KMS-11 (cell line): ENCODE measurements around the gene BRD3.

Experiments
- H2AFZ ChIP-seq: fragments of 200-600 bp; sonication (generic); 2 replicates; pipeline ENCODE4 v1.6.1; 2016; ENCODE audit warnings: antibody characterized with exemption, mixed run types, low read depth
- H3K27ac ChIP-seq: fragments of 200-600 bp; sonication (generic); 2 replicates; pipeline ENCODE4 v1.6.1; 2016; ENCODE audit warnings: mild to moderate bottlenecking, mixed run types
- H3K27me3 ChIP-seq: fragments of 200-600 bp; sonication (generic); 2 replicates; pipeline ENCODE4 v1.6.1; 2017; ENCODE audit warnings: mild to moderate bottlenecking, low read depth, mixed run types, moderate library complexity; ENCODE audit not compliant: insufficient read depth
- H3K36me3 ChIP-seq: fragments of 200-600 bp; sonication (generic); 2 replicates; pipeline ENCODE4 v1.6.1; 2017; ENCODE audit warnings: mild to moderate bottlenecking, mixed run types; ENCODE audit not compliant: insufficient read depth
- H3K4me1 ChIP-seq: fragments of 200-600 bp; sonication (generic); 2 replicates; pipeline ENCODE4 v1.6.1; 2016; ENCODE audit warnings: mild to moderate bottlenecking, low read depth, mixed run types; ENCODE audit not compliant: poor library complexity, severe bottlenecking
- H3K4me2 ChIP-seq: fragments of 200-600 bp; sonication (generic); 2 replicates; pipeline ENCODE4 v1.7.0; 2016; ENCODE audit warnings: mild to moderate bottlenecking, mixed run types
- H3K4me3 ChIP-seq: fragments of 200-600 bp; sonication (generic); IDR thresholded peaks from 2 replicates; pipeline ENCODE4 v1.6.1; 2017; ENCODE audit warnings: low read depth, low read length, mixed read lengths; ENCODE audit not compliant: insufficient read depth
- H3K79me2 ChIP-seq: fragments of 200-600 bp; sonication (generic); 2 replicates; pipeline ENCODE4 v1.6.1; 2016; ENCODE audit warnings: low read depth, mixed run types; ENCODE audit not compliant: insufficient read depth
- H3K9ac ChIP-seq: fragments of 200-600 bp; sonication (generic); 2 replicates; pipeline ENCODE4 v1.6.1; 2016; ENCODE audit warnings: mild to moderate bottlenecking, mixed run types
- H4K20me1 ChIP-seq: fragments of 200-600 bp; sonication (generic); 2 replicates; pipeline ENCODE4 v1.6.1; 2016; ENCODE audit warnings: mild to moderate bottlenecking, mixed run types; ENCODE audit not compliant: insufficient read depth
- TF ChIP-seq, protein P1 (sequence below): fragments of 200-600 bp; sonication (generic); conservative IDR thresholded peaks from 2 replicates; pipeline ENCODE4 v1.6.1; 2017; ENCODE audit warnings: low read depth, mild to moderate bottlenecking, antibody characterized with exemption, low read length, moderate library complexity, mixed read lengths

Gene BRD3

DNA sequence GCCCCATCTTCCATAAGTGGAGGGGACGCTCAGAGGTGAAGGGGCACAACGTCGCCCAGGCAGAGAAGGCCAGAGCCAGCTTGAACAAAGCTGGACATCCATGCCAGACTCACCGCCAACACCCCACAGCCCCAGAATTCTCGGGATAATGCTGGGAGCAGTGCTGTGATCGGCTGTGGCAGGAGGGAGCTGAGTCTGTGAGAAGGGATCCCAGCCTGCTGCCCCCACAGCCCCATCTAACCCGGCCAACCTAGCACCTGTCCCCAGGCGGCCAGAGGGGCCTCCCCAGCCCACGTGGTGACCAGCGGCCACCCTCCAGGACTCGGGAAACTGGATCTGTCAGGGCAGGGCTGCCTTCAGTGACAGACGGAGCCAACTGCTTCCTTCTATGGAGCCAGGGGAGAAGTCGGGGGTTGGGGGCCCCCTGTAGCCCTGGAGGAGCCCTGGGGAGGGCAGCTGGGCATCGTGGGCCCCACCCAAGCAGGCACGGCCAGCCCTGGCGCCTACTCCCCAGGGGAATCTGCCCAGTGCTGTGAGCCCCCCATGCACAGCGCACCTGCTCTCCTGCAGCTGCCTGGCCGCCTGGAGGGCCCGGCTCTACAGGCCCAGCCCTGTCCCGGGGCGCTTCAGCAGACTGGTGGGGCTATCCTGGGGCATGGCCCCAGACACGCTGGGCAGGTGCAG is 6.0 kb downstream of the BRD3 start:
- Histone ChIP-seq H3K9ac (no peak overlapping the region), H4K20me1 (peaks cover 3% of the 10 kb centered on the region; the same call in 1 of the 2 replicates), H3K79me2 (no peaks in the 10 kb centered on the region), H3K4me1 (peaks cover 38% of the 10 kb centered on the region), H2AFZ (no peak overlapping the region), H3K4me3 (no peak overlapping the region), H3K36me3 (no peaks in the 10 kb centered on the region), H3K4me2 (no peak overlapping the region), H3K27ac (no peak overlapping the region), H3K27me3 (no peaks in the 10 kb centered on the region; the same call in 1 of the 2 replicates)
- TF ChIP-seq, protein P1, sequence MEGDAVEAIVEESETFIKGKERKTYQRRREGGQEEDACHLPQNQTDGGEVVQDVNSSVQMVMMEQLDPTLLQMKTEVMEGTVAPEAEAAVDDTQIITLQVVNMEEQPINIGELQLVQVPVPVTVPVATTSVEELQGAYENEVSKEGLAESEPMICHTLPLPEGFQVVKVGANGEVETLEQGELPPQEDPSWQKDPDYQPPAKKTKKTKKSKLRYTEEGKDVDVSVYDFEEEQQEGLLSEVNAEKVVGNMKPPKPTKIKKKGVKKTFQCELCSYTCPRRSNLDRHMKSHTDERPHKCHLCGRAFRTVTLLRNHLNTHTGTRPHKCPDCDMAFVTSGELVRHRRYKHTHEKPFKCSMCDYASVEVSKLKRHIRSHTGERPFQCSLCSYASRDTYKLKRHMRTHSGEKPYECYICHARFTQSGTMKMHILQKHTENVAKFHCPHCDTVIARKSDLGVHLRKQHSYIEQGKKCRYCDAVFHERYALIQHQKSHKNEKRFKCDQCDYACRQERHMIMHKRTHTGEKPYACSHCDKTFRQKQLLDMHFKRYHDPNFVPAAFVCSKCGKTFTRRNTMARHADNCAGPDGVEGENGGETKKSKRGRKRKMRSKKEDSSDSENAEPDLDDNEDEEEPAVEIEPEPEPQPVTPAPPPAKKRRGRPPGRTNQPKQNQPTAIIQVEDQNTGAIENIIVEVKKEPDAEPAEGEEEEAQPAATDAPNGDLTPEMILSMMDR = no peak

DNA sequence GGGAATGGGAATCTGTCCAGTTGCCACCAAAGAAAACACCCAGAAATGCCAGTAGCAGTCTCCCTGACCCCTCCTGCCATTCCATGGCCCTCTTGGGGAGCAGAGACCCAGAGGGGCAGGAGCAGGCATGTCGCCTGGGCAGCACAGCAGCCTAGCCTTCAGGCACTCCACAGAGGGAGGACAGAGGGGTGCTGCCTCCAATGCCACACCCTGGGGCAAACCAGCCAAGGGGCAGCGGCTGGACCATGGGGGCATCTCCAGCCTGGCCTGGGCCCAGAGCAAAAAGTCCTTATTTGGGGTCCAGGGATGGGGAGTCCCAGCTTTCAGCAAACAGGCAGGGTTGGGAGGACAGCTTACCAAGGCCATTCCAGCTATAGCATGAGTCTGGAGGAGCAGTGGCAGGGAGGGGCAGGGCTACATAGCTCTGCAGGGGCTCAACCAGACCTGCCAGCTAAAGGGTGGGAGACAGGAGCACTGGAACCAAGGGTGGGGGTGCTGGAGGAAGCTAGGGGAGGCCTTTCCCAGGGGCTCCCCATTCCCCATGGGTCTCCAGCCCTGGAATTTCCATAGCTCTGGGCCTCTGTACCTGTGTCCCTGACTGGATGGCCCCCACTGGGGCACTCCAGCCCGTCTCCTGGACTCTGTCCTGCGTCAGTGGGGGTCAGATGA is 6.7 kb downstream of the BRD3 start:
- TF ChIP-seq, protein P1 = no peak
- Histone ChIP-seq H3K4me2 (peak overlapping the region; percentile 72; the same call in 1 of the 2 replicates), H3K27me3 (no peaks in the 10 kb centered on the region; the same call in 1 of the 2 replicates), H3K36me3 (no peaks in the 10 kb centered on the region), H3K4me1 (peaks cover 45% of the 10 kb centered on the region), H3K79me2 (no peaks in the 10 kb centered on the region), H3K9ac (no peak overlapping the region), H3K4me3 (no peak overlapping the region), H2AFZ (no peak overlapping the region), H3K27ac (no peak overlapping the region), H4K20me1 (peaks cover 3% of the 10 kb centered on the region; the same call in 1 of the 2 replicates)

DNA sequence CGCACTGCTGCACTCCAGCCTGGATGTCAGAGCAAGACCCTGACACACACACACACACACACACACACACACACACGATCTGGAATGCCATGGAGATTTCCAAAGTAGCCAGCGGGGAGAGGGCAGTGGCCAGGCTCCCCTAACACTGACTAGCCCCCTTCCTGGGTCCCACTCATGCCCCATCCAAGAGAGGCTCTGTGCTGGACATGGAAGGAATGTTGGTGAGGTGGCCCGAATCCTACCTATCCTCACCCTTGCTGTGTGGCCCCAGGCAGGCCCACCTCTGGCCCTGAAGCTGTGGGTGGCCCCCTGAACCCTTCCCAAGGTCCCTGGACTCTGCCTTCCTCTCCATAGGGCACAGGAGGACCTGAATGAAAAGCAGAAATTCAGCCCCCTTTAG is 7.3 kb downstream of the BRD3 start:
- H2AFZ ChIP-seq = no peak overlapping the region
- H3K27me3 ChIP-seq = no peaks in the 10 kb centered on the region; the same call in 1 of the 2 replicates
- TF ChIP-seq, protein P1 = no peak
- no peaks in the 10 kb centered on the region for H3K36me3 ChIP-seq
- H3K79me2 ChIP-seq = no peaks in the 10 kb centered on the region
- H3K4me2 ChIP-seq = peak overlapping the region; percentile 72; the same call in 1 of the 2 replicates
- peaks cover 3% of the 10 kb centered on the region; the same call in 1 of the 2 replicates for H4K20me1 ChIP-seq
- H3K9ac ChIP-seq = no peak overlapping the region
- peaks cover 51% of the 10 kb centered on the region for H3K4me1 ChIP-seq
- H3K27ac ChIP-seq = no peak overlapping the region
- no peak overlapping the region for H3K4me3 ChIP-seq

DNA sequence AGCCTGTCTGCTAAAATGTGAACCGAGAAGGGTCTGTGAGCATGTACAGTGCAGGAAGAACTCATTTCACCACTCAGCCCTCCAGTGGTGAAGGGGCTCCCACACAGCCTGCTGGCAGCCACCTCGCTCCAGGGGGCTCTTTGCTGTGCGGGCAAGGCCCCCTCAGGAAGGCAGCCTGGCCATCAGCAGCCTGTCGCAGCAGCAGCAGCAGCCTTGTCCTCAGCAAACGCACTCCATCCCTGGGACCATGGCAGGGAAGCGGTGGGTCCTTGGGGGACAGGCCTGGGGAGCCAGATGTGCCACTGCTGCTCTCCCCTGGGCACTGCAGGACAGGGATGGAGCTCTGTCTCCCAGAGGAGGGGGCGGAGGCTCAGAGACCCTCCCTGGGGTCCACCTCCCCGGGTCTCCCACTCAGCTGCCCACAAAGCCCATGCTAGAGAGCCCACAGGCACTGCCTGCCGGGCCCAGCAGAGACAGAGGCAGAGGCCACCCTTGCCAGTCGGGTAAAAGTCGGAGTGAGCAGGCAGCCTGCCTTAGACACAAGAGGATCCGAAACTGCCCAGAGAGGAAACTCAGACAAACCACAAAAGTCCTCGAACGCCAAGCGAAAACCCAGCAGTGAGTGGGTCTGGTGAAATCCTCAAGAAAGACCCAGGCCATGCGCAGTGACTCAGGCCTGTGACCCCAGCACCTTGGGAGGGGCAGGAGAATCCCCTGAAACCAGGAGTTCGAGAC is 8.0 kb downstream of the BRD3 start:
- H3K79me2 ChIP-seq = no peaks in the 10 kb centered on the region
- no peak overlapping the region for H3K4me3 ChIP-seq
- H3K36me3 ChIP-seq = no peaks in the 10 kb centered on the region
- H3K9ac ChIP-seq = no peak overlapping the region
- H3K27me3 ChIP-seq = no peaks in the 10 kb centered on the region; the same call in 1 of the 2 replicates
- no peak overlapping the region; the same call in 1 of the 2 replicates for H3K27ac ChIP-seq
- peak overlapping the region; percentile 72 for H3K4me2 ChIP-seq
- TF ChIP-seq, protein P1 = no peak
- H2AFZ ChIP-seq = no peak overlapping the region
- peaks cover 3% of the 10 kb centered on the region; the same call in 1 of the 2 replicates for H4K20me1 ChIP-seq
- H3K4me1 ChIP-seq = peaks cover 53% of the 10 kb centered on the region
